Smooth muscle cell (in vitro differentiated cells): ENCODE results near the gene GPR39. TPM values are rescaled to one million over a fixed set of nuclear protein-coding genes. Genes with fewer than 3 reads are reported as not detected.

Experiments used
- DNase-seq: peaks from one replicate; lab custom pipeline; 2025; ENCODE audit not compliant: unreplicated experiment; lab: John Stamatoyannopoulos, UW
- H2AFZ ChIP-seq: fragments of 200-600 bp; sonication (generic); 2 replicates; pipeline ENCODE4 v1.6.0; 2016; ENCODE audit warnings: antibody characterized with exemption, low read depth, mild to moderate bottlenecking
- H3F3A ChIP-seq: fragments of 200-600 bp; sonication (generic); 2 replicates; pipeline ENCODE4 v1.6.0; 2017; ENCODE audit warnings: antibody characterized with exemption, low read depth
- H3K27ac ChIP-seq: fragments of 200-600 bp; sonication (generic); 2 replicates; pipeline ENCODE4 v1.5.1; 2016; ENCODE audit warnings: low read depth, mild to moderate bottlenecking
- H3K27me3 ChIP-seq: fragments of 200-600 bp; sonication (generic); 2 replicates; pipeline ENCODE4 v1.6.1; 2016; ENCODE audit warnings: low read depth, mild to moderate bottlenecking
- H3K36me3 ChIP-seq: fragments of 200-600 bp; sonication (generic); 2 replicates; pipeline ENCODE4 v1.5.1; 2016; ENCODE audit warnings: low read depth
- H3K4me1 ChIP-seq: fragments of 200-600 bp; sonication (generic); 2 replicates; pipeline ENCODE4 v1.5.1; 2016; ENCODE audit warnings: low read depth
- H3K4me2 ChIP-seq: fragments of 200-600 bp; sonication (generic); 2 replicates; pipeline ENCODE4 v1.6.0; 2016; ENCODE audit warnings: mild to moderate bottlenecking
- H3K4me3 ChIP-seq: fragments of 200-600 bp; sonication (generic); 2 replicates; pipeline ENCODE4 v1.5.1; 2016; ENCODE audit warnings: mild to moderate bottlenecking
- H3K79me2 ChIP-seq: fragments of 200-600 bp; sonication (generic); 2 replicates; pipeline ENCODE4 v1.6.0; 2016; ENCODE audit warnings: low read depth, mild to moderate bottlenecking
- H3K9ac ChIP-seq: fragments of 200-600 bp; sonication (generic); 2 replicates; pipeline ENCODE4 v1.6.0; 2016; ENCODE audit warnings: low read depth
- H3K9me3 ChIP-seq: fragments of 200-600 bp; sonication (generic); replicated peaks from 2 replicates; pipeline ENCODE4 v1.5.1; 2016; ENCODE audit warnings: low read depth
- H4K20me1 ChIP-seq: fragments of 200-600 bp; sonication (generic); 2 replicates; pipeline ENCODE4 v1.6.0; 2016; ENCODE audit warnings: low read depth
- CTCF ChIP-seq: fragments of 200-600 bp; sonication (generic); IDR thresholded peaks from 2 replicates; pipeline ENCODE4 v1.5.1; 2017; ENCODE audit warnings: borderline replicate concordance, mild to moderate bottlenecking, antibody characterized with exemption; ENCODE audit not compliant: insufficient read depth, poor library complexity, severe bottlenecking
- WGBS: methylation state at CpG from one replicate; pipeline ENCODE4 v1.1.7; 2016; ENCODE audit warnings: low lambda C conversion rate; 5-methylcytosine and 5-hydroxymethylcytosine counted together
- polyA plus RNA-seq: library from polyadenylated mRNA; unstranded; fragments of >200 nt; fragmentation: Nextera tagmentation; extraction: Ambion mirVana; gene quantifications from 2 replicates; pipeline ENCODE4 v1.2.1, GENCODE V29; 2016
- total RNA-seq: library from RNA; depleted of rRNA; stranded (reverse); fragments of >200 nt; gene quantifications from 2 replicates; pipeline ENCODE4 v1.2.3, GENCODE V29; 2014

GPR39 gene
- total and polyA plus RNA-seq, 2 experiments from 2014 or later, result 0.87 to 1.4 TPM

DNA sequence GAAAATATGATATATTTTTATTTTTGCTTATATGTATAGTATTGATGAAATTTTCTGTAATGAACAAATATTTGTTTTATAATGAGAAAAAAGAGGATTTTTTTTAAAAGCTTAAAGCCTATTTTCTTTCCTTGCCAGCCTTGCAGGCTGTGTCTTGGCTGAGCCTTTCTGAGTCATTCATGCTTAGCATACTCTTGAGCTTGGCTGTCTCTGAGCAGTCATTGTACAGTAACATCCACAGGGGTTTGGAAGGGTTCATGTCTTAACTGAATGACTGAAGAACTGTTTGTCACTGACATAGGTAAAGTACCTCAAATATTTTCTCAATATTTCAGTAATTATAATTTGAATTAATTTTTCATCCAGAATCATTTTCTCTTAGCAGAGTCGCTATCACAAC lies 49.3 kb downstream of the GPR39 start:
- TF ChIP-seq CTCF, result no peak
- Histone ChIP-seq H3K27me3 (no peaks in the 10 kb centered on the region), H3F3A (no peaks in the 10 kb centered on the region), H3K9me3 (peaks cover 12% of the 10 kb centered on the region), H3K9ac (no peak overlapping the region), H3K4me1 (no peaks in the 10 kb centered on the region), H4K20me1 (no peaks in the 10 kb centered on the region), H3K4me3 (no peak overlapping the region), H3K79me2 (no peaks in the 10 kb centered on the region), H3K36me3 (no peaks in the 10 kb centered on the region), H3K4me2 (no peak overlapping the region), H2AFZ (no peak overlapping the region), H3K27ac (no peak overlapping the region)
- 88% methylated on average over 1 of the region's 1 CpG for WGBS
- DNase-seq, result no peak

DNA sequence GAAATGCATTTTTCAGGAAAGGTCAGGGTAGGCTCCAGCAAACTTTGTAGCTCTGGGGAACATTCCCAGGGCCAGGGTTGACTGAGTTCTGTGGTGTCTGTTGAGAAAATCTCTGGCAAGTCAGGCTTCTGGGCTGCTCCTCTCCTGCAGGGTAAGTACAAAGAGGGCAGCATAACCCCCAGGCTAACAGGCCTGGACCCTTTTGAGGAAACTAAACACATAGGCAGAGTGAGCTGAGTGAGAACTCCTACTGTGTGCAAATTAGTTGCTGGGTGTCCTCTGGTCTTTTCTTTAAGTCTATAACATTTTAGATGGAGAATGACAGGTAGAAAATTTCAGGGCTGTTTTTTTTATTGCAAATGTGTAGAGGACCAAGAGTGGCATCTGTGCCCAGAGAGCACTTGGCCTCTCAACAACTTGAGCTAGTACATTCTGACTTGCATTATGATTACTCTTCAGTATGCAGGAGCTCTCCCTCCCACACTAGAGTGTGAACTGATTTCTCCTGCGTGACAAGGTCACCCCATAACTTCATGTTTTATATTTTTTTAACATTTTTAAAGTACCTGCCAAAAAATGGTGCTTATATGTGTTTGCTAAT lies 49.9 kb downstream of the GPR39 start:
- H3F3A ChIP-seq, result no peaks in the 10 kb centered on the region
- no peaks in the 10 kb centered on the region for H4K20me1 ChIP-seq
- no peak overlapping the region for H3K9ac ChIP-seq
- no peak overlapping the region for H3K4me3 ChIP-seq
- no peak for DNase-seq
- 65% methylated on average over 1 of the region's 1 CpG for whole genome bisulfite sequencing
- no peaks in the 10 kb centered on the region for H3K27me3 ChIP-seq
- no peaks in the 10 kb centered on the region for H3K79me2 ChIP-seq
- H3K4me1 ChIP-seq, result no peaks in the 10 kb centered on the region
- peaks cover 12% of the 10 kb centered on the region for H3K9me3 ChIP-seq
- no peak overlapping the region for H3K27ac ChIP-seq
- no peaks in the 10 kb centered on the region for H3K36me3 ChIP-seq
- no peak overlapping the region for H2AFZ ChIP-seq
- no peak for TF ChIP-seq CTCF
- H3K4me2 ChIP-seq, result no peak overlapping the region

DNA sequence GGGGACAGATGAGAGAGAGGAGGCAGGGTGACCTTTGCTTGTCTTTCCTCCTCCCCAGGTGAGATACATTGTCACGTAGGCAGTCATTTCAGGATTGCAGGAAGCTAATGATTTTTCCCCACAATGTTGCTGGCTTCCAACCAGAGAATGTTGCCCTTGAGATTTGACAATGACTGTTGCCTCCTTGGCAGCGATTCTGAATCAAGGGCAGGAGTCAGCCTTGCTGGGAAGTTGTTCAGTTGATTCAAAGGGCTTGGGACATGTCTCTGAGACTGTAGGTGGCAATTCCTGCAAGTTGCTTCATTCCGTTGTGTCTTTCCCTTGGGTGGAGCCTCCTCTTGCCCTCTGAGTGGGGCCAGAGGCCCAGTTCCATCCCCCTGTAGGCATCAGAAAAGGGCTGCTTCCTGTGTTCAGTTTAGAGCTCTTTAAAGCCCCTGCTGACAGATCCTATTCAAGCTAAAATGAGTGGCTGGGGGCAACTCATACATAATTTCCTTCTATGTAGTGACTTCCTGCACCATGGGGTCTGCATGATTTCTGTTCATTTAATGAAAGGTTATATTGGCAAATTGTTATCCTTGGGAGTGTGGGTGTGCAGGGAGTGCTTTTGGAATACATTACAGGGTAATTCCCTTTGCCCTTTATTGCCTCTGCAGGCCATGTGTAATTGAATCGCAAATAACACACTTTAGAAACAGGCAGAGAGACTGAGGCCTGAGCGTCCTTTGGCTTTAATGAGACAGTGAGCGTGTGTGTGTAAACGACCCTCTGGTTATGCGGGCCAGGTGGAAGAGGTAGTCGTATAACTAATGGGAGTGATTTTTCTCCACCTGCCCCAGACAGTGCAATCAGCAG lies 52.4 kb downstream of the GPR39 start:
- Histone ChIP-seq H3F3A (no peaks in the 10 kb centered on the region), H3K36me3 (no peaks in the 10 kb centered on the region), H3K4me2 (no peak overlapping the region), H4K20me1 (no peaks in the 10 kb centered on the region), H3K79me2 (no peaks in the 10 kb centered on the region), H3K9me3 (peaks cover 12% of the 10 kb centered on the region), H3K4me3 (no peak overlapping the region), H3K27me3 (no peaks in the 10 kb centered on the region), H3K4me1 (no peaks in the 10 kb centered on the region), H2AFZ (no peak overlapping the region), H3K9ac (no peak overlapping the region), H3K27ac (no peak overlapping the region)
- TF ChIP-seq CTCF, result no peak
- 91% methylated on average over 9 of the region's 9 CpGs for WGBS
- DNase-seq, result no peak
